GM21528 (cell line): ENCODE results near the gene LY86.

Source experiments
- ATAC-seq: cut with Tn5 transposase; IDR thresholded peaks from one replicate; pipeline ENCODE4 v1.9.1; 2021; ENCODE audit warnings: mild to moderate bottlenecking, moderate library complexity; ENCODE audit not compliant: unreplicated experiment, low FRiP score

The LY86 gene

GRCh38 chr6:6619021-6619794 is 30.7 kb downstream of the LY86 start:
- ATAC-seq = no peak

- ATAC-seq = no peak
Measured at GRCh38 chr6:6620766-6621425, 32.4 kb downstream of the LY86 start.

GRCh38 chr6:6622501-6622900 is 34.0 kb downstream of the LY86 start:
- no peak for ATAC-seq

- no peak for ATAC-seq
Measured at GRCh38 chr6:6623553-6623952, 35.0 kb downstream of the LY86 start.

- ATAC-seq = no peak
Measured at GRCh38 chr6:6624269-6624990, 35.9 kb downstream of the LY86 start.

- ATAC-seq = no peak
Measured at GRCh38 chr6:6626187-6626586, 37.7 kb downstream of the LY86 start.

GRCh38 chr6:6629402-6629801 is 40.9 kb downstream of the LY86 start:
- no peak for ATAC-seq

- no peak for ATAC-seq
Measured at GRCh38 chr6:6631053-6631452, 42.5 kb downstream of the LY86 start.

GRCh38 chr6:6631534-6632276 is 43.2 kb downstream of the LY86 start:
- ATAC-seq = no peak

GRCh38 chr6:6633898-6634734 is 45.6 kb downstream of the LY86 start:
- no peak for ATAC-seq

GRCh38 chr6:6634735-6635075 is 46.2 kb downstream of the LY86 start:
- ATAC-seq = no peak

- peak; percentile 64 for ATAC-seq
Measured at GRCh38 chr6:6635291-6635690, 46.8 kb downstream of the LY86 start.

- ATAC-seq = no peak
Measured at GRCh38 chr6:6635869-6636268, 47.3 kb downstream of the LY86 start.

- ATAC-seq = no peak
Measured at GRCh38 chr6:6639572-6639971, 51.1 kb downstream of the LY86 start.

- ATAC-seq = no peak
Measured at GRCh38 chr6:6640926-6641325, 52.4 kb downstream of the LY86 start.

- ATAC-seq = no peak
Measured at GRCh38 chr6:6643398-6643797, 54.9 kb downstream of the LY86 start.

GRCh38 chr6:6645261-6645917 is 56.9 kb downstream of the LY86 start:
- ATAC-seq = no peak

- ATAC-seq = no peak
Measured at GRCh38 chr6:6646384-6646783, 57.9 kb downstream of the LY86 start.

- no peak for ATAC-seq
Measured at GRCh38 chr6:6646859-6647258, 58.3 kb downstream of the LY86 start.
